Stimulated activated CD8-positive, alpha-beta memory T cell treated with anti-CD3 and anti-CD28 coated beads, Interleukin-4, amount 100 ng/mL, for 48 hours (primary cell): ENCODE results near the gene BOC.

Source experiments
- DNase-seq: peaks from one replicate; pipeline ENCODE4 v3.0.0-alpha.2; 2020

Gene BOC

DNA sequence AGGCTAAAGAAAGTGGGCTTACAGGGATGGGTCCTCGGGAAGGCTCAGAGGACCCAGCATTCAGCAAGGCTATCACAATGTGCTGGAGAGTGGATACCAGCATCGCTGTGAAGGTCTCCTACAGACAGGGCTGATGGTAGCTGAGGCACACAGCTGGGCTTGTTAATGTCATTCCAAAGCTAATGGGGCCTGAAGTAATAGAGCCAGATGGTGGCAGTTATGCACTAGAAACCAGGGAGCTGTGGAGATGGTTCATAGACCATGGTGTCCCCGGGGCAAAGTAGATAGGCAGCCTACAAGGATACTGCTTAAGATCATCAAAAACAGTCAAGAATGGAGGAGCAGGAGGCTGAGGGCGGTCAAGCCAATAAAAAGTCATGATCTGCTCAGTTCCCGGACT lies 24.8 kb upstream of the BOC start:
- DNase-seq, result no peak

DNA sequence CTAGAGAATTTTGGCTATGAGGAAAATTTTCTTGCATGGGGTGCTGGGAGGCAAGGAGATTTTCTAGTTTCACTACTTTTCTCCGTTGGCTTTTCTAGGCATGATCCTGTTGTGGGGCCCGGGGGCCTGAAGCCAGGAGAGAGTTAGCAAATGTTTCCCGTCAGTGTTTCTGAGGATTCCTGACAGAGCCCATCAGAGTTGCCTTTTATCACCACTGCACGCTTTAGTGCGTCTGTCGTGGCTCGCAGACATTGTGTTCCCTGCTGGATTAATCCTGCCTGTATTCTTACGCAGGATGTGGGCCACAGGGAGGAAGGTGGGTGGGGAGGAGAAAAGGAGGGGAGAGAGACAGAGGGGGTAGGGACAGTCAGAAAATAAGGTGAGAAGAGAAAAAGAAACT lies 18.1 kb upstream of the BOC start:
- no peak for DNase-seq

DNA sequence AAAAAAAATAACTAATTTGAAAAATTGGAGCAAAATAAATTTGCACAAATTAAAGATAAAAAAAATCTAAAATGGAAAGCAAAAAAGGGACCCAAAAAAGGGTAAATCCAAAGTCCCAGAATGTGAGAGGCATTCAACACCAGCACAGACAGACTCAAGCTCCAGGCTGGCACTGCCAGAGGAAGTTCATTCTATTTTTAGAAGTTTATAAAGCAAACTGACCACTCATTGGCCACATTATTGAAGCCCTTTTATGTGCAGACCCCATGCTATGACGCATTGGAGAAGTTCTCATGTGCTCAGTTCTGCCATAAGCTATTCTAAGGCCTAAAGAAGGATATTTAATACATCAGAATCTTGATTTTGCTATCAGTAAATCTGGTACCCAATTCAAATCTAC lies 17.6 kb upstream of the BOC start:
- no peak for DNase-seq

DNA sequence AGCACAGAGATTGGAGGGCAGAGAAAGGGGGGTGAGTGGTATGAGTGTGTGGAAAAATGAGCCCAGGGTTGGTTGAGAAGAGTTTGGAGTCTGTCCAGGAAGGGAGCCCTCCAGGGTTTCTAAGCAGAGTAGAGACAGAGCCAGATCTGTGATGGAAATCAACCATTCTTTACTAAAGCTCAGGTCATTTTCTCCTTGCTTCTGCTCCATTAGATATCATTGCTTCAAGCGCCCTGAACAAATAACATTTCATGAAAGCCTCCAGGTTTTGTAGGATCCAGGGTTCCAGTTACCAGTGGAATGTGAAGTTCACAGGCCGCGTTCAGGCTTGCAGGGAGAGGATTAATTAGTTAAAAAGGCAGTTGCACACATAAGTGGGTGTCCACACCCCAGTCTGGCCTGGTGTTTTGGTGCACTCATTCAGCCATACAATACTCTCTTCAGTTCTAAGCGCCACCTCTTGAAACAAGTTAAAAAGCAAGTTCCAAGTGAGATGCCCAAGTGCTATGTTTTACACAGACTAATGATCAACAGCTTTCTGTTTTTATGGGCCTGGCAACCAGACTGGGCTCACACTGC lies 16.4 kb upstream of the BOC start:
- no peak for DNase-seq

DNA sequence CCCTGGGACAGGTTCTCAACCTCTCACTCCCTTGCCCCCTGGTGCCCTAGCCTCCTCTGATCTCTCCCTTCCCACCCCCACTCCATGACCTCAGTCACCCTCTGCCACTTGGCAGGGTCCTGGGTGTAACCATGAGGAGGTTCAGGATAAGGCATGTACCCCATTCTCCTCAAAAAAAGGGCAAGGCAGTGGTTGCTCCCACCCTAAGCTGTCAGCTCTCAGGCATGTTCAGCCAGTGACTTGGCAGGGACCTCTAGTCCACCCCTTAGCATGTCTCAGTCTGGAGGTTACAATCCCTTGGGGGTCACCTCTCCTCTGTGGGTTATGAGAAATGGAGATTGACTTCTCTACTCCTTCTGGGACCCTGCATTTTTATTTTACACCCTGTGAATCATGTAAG lies 11.0 kb upstream of the BOC start:
- no peak for DNase-seq

DNA sequence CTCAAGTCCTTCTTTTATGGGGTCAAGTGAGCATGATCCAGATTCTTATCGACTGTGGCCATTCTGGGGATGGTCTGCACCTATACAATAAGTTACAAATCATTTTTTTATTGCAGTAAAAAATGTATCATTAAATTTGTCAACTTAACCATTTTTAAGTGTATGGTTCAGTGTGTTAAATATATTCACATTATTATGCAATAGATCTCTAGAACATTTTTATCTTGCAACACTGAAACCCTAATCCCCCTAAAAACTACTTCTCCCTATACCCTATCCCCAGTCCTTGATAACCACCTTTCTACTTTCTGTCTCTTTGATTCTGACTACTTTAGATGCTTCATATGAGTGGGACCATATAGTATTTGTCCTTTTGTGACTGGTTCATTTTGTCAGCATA lies 10.4 kb upstream of the BOC start:
- no peak for DNase-seq

DNA sequence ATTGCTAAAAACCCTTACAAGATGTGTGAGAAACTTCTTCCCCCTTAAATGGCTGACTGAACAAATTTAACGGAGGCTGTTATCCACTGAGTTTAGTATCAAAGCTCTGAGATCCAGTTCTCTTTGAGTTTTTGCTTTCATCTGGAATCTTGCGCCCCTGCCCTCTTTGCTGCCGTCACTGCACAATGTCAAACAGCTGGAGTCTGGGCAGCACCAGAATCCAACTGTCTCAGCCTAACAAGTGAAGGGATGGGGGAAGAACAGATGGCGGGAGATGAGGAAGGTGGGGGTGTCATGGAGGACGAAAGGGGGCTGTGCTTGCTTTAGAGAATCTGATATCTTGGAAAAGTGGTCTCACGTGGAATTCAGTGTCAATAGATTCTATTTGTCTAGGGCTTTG lies 7.0 kb upstream of the BOC start:
- no peak for DNase-seq

DNA sequence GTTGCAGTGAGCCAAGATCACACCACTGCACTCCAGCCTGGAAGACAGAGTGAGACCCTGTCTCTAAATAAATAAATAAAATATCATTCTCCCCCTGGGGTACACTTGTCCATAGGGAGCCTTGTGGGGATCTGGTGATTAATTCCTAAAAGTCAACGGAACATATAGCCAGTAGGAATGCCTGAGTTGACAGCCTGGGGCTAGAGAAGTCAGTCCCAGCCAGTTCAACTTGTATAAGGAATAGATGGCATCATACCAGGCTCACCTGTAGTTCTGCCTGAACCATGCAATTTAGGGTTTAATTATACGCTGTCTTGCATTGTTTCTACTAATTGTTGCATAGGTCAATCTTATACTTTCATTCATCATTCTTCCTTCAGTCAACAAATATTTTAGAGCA lies 5.9 kb upstream of the BOC start:
- DNase-seq, result no peak

DNA sequence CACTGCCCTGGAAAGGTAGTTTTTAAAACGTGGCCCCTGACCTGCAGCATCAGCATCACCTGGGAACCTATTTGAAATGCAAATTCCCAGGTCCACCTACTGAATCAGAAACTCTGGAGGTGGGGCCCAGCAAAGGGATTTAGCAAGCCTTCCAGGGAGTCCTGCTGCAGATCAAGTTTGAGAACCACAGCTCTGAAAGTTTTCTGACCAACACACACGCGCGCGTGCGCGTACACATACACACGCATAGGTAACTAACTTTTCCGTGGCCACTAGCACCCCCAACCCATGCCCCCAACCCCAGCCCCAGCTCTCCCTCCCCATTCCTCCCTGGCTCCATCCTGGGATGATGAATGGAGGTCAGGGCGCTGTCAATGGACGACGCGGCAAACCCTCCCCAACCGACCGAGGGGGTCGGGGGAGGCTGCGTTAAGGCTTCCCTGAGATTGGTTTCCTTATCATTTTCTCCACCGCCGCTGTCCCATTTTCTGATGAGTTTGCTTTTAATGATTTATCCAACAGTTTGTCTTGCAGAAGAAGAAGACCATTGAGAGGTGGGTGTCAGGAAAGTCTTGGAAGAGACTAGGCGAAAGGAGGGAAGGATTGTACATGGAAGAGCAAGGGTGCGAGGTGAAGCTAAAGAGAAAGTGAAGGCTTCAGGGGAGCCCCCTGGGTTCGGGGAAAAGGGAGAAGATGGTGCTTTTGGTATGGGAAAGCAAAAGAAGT lies 590 bp upstream of the BOC start:
- no peak for DNase-seq

DNA sequence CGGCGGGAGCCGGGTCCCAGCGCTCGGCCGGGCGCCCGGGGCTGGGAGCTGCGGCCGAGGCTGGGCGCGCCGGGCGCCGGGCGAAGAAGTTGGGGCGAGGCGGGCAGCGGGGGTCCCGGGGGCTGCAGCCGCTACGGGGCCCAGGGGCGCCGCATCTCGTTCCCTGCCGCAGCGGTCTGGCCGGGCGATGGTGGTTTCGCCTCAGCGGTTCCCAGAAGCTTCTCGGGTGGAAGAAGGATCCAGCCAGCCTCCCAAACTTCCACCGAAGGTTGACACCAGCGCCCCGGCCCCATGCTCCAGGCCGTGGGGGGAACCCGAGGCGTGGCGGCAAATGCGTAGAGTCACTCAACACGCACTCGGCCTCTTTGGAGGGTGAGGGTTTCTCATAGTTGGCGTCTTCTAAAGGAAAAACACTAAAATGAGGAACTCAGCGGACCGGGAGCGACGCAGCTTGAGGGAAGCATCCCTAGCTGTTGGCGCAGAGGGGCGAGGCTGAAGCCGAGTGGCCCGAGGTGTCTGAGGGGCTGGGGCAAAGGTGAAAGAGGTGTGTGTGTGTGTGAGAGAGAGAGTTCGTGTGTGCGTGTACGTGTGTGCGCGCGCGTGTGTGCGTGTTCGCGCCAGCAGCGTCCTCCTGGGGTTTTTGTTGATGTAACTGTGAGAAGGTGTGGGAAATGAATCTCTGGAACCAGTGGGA lies 940 bp downstream of the BOC start:
- peak; percentile 34 for DNase-seq

DNA sequence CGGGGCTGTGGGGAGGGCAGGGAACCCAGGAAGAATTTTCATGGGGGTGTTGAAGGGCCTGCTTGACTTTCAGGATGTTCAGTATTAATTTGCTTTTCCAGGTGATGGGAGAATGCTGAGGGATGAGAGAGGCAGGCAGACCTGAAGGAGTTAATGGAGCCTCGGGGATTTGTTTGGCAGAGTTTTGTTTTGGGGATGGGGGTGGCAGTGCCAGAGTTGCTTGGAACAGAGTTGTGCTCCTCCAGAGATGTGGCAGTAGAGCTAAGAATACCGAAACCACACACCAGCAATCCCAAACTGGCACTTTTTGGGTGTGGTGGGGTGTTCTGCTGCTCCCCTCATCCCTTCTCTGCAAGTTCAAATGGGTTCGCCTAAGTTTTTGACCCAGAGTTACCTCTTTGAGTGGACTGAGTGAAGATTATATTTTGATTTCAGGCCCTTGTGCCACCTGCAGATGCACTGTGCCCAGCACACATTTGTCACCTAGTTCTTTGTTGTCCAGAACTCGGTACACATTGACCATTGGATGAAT lies 1.6 kb downstream of the BOC start:
- no peak for DNase-seq

DNA sequence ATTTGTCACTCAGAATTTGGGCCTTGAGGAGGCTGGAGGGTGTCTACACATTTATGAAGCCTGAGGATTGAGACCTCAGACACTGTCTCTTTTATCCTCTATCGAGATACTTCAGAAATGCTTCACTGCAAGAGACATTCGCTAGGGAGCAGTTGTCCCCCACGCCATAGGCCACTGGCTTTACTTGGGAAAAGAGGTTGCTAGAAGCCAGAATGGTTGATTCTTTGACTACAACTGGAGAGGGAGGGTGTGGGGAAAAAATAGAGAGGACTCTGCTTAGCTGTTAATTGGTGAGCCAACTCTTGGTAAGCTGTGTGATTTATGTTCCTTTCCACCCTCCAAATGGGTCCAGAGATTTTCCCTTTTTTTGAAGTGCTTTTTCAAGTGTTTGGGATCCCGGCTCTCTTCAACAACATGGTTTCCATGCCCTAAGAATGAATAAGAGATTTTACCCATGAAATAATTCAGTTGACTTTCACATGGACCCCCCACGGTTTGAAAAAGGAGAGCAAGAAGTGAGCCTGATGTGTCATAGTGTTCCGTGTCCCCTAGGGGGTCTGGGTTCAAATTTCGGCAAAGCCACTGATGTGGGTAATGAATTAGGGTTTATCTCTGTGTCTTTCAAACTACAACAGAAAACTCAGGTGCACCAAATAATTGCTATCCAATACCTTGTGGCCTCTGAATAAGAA lies 2.7 kb downstream of the BOC start:
- DNase-seq, result no peak

DNA sequence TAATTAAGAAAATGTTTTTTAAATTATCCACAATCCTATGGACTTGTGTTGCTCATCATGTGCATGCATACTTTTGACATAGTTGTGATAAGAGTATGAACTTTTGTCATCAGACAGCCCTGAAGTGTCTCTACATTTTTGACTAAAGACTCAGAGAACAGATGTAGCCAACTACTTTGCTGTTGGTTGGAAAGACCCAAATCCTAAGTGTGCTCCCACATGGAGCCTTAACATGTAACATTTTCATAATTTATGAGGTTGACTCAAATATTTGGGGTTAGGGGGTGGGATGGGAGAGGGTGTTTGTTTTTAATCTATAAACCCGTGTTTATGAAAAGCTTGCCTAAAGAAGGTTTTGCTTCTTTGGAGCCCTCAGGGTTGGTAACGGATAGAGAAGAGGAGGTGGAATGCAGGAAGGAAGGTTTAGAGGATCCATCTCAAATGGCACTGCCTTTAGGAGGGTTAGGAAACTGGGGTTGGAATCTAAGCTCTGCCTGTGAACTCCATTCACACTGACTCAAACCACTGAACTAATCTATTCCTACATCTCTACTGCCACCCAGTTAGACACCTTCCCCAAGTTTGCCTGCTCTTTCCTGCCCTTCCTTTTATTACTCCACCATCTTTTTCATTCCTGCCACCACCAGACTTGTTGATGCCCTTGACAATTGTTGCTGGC lies 3.7 kb downstream of the BOC start:
- no peak for DNase-seq

DNA sequence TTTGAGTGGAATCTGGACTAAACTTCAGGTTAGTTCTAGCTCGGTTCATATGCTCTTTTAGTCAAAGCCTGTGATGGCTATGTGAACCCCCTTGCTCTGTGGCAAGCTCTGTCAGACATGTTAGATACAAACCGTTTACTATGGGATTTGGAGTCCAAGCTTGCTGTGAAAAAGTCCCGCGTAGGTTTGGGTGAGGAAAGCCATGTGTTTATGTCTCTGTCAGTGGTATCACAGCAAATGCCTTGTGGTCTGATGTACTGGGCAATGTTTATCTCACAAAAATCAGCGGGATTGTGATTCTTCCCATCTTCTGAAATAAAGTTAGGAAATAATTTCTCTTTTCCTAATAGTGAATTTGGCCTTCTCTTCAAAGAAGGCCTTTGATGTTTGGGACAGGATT lies 5.0 kb downstream of the BOC start:
- DNase-seq, result no peak

DNA sequence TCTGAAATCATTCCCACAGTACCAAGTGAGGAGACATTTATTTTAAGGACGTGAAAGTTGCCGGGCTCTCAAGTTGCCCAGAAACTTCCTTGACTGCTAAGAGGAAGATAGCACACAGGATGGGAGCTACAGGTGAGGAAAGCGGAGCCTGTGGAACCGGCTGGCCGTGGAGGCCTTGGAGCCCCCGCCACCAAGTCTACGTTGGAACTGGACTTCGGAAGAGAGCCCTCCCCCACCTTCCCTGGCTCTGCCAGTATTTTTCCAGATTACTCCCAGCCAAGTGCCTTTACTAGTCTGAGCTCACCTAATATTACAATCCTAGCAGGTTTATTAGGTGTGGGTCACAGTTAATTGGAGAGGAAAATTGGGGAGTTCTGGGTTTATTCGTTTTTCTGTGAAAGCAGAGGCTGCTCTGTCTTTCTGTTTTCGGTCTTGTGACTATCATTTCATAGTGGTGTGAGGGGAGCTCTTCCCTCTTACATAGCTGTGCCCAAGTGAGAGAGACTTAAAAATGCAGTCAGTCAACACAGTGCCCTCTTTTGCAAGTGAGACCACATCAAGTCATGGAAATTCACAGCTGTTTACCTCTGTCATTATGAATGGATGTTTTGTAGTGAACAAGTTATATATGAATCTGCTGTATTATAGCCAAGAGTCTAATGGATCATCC lies 6.8 kb downstream of the BOC start:
- no peak for DNase-seq

DNA sequence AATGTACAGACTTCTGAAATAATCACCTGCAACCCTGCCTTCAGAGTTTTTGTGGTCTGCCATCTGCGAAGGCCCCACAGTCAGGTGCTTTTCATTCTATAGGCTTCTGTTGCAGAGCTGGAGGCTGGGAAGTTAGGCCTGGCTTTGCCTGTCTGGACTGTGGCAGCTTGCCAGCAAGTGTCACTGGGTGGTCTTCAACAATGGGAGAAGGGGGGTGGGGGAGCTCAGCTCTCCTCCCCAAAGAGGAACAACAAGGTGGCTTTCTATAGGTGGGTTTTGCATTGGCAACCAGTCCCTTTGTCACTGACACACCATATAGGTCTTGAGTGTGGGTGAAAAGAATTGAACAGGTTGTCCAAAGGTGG lies 7.3 kb downstream of the BOC start:
- DNase-seq, result no peak

DNA sequence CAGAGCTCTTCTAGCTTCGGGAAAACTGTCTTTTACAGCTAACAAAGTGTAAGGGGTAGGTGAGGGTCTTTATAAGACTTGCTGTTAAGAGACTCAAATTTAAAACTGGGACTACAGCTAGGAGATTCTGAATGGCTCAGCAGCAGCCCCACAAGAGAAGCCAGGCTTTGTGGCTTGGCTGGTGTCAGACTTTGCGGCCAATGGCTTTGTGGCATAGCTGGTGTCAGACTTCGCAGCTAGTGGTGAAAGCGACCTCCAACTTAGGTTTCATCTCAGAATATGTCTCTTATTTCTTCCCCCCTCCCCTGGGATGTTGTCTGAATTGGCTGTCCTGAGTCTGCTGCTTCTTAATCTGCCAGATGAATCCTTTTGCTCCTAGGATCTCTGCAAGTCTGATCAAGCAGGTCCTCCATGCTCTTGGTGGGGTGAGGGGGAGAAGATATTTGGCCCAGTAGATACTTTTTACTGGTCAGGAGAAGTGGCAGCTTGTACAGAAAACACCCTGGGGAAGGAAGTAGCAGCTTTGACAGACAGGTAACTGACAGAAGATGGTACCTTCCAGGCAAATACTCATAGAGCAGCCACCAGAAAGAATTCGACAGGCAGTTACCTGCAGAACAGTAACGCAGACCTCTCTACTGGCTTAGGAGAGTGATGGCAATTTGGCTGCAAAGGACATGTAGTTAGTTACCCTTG lies 8.4 kb downstream of the BOC start:
- DNase-seq, result no peak

DNA sequence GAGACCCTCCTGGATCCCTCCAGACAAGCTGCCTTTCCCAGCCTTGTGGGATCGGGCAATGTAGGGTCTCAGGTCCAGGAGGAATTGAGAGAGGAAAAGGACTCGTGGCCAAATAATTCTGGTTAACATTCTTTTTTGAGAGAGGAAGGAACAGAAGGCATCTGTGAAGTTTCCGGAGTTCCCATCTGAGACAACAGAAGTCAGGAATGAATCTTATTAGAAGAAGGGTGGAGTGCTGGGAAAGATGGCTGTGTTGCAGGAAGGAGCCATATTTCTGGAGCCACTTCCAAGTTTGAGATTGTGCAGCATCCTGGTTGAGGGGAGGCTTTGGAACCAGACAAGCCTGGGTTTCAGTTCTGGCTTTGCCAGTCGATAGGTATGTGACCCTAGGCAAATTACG lies 9.4 kb downstream of the BOC start:
- DNase-seq, result no peak

DNA sequence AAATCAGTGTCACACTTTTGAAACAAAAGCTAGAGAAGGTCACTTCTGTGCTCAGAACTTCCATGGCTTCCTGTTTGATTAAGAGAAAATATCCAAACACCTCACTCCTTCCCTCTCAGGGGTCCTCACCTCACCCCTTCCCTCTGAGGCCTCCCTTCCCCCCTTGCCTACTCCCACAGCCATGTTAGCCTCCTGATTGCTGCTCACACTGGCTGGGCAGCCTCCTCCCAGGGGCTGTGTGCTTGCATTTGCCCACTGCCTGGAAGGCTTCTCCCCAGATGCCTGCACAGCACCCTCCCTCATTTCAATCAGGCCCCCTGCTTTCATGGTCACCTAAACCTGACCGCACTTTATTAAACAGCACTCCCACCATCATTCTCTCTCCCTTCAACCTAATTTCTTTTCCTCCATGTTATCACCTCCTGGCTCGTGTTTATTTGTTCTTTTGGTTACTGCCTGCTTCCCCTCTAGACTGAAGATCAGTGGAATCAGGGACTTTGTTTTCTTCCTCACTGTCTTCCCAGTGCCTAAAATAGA lies 10.4 kb downstream of the BOC start:
- DNase-seq, result no peak

DNA sequence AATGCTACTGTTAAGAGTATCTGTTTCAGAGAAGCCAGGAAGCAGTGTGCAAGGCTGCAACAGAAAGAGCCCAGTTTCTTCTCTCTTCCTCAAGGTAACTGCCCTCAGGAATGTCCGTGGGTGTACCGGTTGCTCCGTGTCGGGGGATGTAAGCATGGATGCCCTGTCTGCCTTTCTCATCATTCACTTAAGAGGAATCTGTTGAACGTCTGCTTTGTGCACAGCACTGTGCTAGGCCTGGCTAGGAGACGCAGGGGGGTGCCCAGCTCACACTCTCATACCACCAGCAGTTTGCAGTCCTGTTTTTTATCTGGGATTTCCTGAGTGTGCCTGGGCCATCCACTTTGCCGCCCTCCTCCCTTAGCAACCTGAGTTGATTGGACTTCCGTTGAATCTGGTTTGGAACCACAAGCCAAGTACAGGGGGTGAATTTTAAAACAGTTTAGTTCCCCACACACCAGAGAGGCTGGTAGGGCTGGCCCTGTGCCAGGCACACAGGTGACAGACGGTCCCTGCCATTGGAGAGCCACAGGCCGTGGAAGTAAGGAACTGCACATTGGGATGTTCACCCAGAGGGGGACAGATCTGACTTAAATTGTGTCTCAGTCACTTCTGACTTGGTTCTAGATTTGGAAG lies 11.2 kb downstream of the BOC start:
- DNase-seq, result no peak
